HG03432 (cell line): ENCODE data around the gene LSM4.

Experiments
- ATAC-seq: cut with Tn5 transposase; IDR thresholded peaks from one replicate; pipeline ENCODE4 v1.9.1; 2021; ENCODE audit warnings: mild to moderate bottlenecking, moderate library complexity; ENCODE audit not compliant: unreplicated experiment

LSM4 gene

GRCh38 chr19:18292810-18293641, 29.9 kb downstream of the LSM4 start:
- no peak for ATAC-seq

GRCh38 chr19:18292462-18292809, 30.4 kb downstream of the LSM4 start:
- no peak for ATAC-seq

- peak; percentile 51 for ATAC-seq
These were observed 31.1 kb downstream of the LSM4 start for GRCh38 chr19:18291590-18292461.

- ATAC-seq, result no peak
These were observed 31.8 kb downstream of the LSM4 start for GRCh38 chr19:18291019-18291524.

- ATAC-seq, result peak; percentile 42
These were observed 32.4 kb downstream of the LSM4 start for GRCh38 chr19:18290302-18291018.

GRCh38 chr19:18289471-18290301, 33.2 kb downstream of the LSM4 start:
- ATAC-seq, result no peak

GRCh38 chr19:18287836-18288772, 34.8 kb downstream of the LSM4 start:
- no peak for ATAC-seq

- no peak for ATAC-seq
These were observed 35.8 kb downstream of the LSM4 start for GRCh38 chr19:18286973-18287635.

- no peak for ATAC-seq
These were observed 38.0 kb downstream of the LSM4 start for GRCh38 chr19:18284712-18285360.

- no peak for ATAC-seq
These were observed 39.5 kb downstream of the LSM4 start for GRCh38 chr19:18283338-18283737.

GRCh38 chr19:18282788-18283141, 40.1 kb downstream of the LSM4 start:
- ATAC-seq, result no peak

- ATAC-seq, result no peak
These were observed 40.7 kb downstream of the LSM4 start for GRCh38 chr19:18282021-18282787.

GRCh38 chr19:18281082-18282020, 41.5 kb downstream of the LSM4 start, which contains the start of gene JUND:
Gene JUND, minus strand, starts transcription at chr19:18281622. Its CDS starts 138 bp downstream, at chr19:18281484.
- peak; percentile 60 for ATAC-seq

- ATAC-seq, result peak; percentile 18
These were observed 42.4 kb downstream of the LSM4 start for GRCh38 chr19:18280247-18281081.

- peak; percentile 21 for ATAC-seq
These were observed 43.2 kb downstream of the LSM4 start for GRCh38 chr19:18279516-18280246.
